PFSK-1 (cell line): Measurements from ENCODE around the gene NUP133.

Source experiments
- FOXP2 ChIP-seq: optimal IDR thresholded peaks from 2 replicates; pipeline ENCODE3; 2011; ENCODE audit warnings: borderline replicate concordance, control low read depth, inconsistent platforms; ENCODE audit not compliant: insufficient read depth; ENCODE audit errors: extremely low read length, extremely low read depth
- POLR2AphosphoS5 ChIP-seq: IDR thresholded peaks from 2 replicates; pipeline ENCODE4 v1.6.1; 2012; ENCODE audit warnings: low read depth, mild to moderate bottlenecking, control low read depth, low read length, moderate library complexity
- SIN3A ChIP-seq: IDR thresholded peaks from 2 replicates; pipeline ENCODE4 v1.6.1; 2012; ENCODE audit warnings: mild to moderate bottlenecking, low read length, moderate library complexity, borderline replicate concordance; ENCODE audit not compliant: insufficient read depth
- TAF1 ChIP-seq: IDR thresholded peaks from 2 replicates; pipeline ENCODE4 v1.6.1; 2012; ENCODE audit warnings: low read length, control low read depth, borderline replicate concordance; ENCODE audit not compliant: insufficient read depth
- TF ChIP-seq, protein P1 (sequence below), 2 experiments: IDR thresholded peaks; 2 replicates each; pipeline versions ENCODE4 v1.6.1 to v1.8.0; 2011 to 2012; ENCODE audit warnings: low read depth in 2 of 2, low read length in 2 of 2, control low read depth in 1 of 2, inconsistent platforms in 1 of 2, mild to moderate bottlenecking in 1 of 2, moderate library complexity in 1 of 2; ENCODE audit not compliant: insufficient read depth in 1 of 2

NUP133 gene

GRCh38 chr1:229407206-229408026 lies 100.7 kb downstream of the NUP133 start:
- TF ChIP-seq, protein P1, sequence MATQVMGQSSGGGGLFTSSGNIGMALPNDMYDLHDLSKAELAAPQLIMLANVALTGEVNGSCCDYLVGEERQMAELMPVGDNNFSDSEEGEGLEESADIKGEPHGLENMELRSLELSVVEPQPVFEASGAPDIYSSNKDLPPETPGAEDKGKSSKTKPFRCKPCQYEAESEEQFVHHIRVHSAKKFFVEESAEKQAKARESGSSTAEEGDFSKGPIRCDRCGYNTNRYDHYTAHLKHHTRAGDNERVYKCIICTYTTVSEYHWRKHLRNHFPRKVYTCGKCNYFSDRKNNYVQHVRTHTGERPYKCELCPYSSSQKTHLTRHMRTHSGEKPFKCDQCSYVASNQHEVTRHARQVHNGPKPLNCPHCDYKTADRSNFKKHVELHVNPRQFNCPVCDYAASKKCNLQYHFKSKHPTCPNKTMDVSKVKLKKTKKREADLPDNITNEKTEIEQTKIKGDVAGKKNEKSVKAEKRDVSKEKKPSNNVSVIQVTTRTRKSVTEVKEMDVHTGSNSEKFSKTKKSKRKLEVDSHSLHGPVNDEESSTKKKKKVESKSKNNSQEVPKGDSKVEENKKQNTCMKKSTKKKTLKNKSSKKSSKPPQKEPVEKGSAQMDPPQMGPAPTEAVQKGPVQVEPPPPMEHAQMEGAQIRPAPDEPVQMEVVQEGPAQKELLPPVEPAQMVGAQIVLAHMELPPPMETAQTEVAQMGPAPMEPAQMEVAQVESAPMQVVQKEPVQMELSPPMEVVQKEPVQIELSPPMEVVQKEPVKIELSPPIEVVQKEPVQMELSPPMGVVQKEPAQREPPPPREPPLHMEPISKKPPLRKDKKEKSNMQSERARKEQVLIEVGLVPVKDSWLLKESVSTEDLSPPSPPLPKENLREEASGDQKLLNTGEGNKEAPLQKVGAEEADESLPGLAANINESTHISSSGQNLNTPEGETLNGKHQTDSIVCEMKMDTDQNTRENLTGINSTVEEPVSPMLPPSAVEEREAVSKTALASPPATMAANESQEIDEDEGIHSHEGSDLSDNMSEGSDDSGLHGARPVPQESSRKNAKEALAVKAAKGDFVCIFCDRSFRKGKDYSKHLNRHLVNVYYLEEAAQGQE (IDR thresholded peaks at IDR 0.05; ENCODE audit: insufficient read depth in 1 of 2, low read depth in 2 of 2, low read length in 2 of 2): no peak
- TF ChIP-seq TAF1: no peak
- no peak for TF ChIP-seq SIN3A
- TF ChIP-seq FOXP2: no peak
- no peak for TF ChIP-seq POLR2AphosphoS5

DNA sequence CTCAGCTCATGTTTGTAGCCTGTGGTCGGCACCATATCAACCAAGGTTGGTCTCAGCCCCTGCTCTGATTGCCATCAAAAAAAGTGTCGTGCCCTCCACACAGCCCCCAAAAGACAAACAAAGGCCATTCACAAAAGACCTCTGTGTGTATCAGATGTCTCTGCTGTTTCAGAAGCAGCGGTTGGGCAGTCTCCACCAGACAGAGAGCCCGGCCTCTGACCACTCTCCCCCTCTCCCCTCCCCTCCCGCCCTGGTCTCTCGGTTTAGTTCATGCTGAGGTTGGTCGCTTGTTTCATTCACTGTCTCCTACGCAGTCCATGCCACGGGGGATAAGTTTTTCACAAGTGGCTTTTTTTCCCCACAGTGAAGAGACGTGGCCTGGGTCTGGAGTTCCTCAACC lies 101.3 kb downstream of the NUP133 start:
- no peak for TF ChIP-seq SIN3A
- no peak for TF ChIP-seq FOXP2
- no peak for TF ChIP-seq POLR2AphosphoS5
- TF ChIP-seq, protein P1 (IDR thresholded peaks at IDR 0.05; ENCODE audit: insufficient read depth in 1 of 2, low read depth in 2 of 2, low read length in 2 of 2): no peak
- no peak for TF ChIP-seq TAF1

DNA sequence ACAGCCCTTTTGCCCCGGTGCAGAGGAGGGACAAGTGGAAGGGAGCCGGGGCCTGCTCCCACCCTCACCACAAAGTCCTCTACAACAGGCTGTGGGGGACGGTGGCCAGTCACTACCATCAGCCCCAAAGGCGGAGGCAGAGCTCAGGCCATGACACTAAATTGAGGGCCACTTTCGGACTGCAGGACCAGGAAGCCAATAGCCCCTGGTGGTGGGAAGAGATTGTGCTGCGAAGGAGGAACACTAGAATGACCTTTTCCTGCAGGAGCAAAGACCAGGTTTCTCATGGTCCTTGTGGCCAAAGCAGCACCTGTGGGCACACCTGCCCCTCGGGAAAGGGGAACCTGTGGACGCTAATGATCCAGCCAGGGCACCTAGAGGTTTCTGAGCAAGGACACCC lies 104.6 kb downstream of the NUP133 start:
- TF ChIP-seq FOXP2: no peak
- no peak for TF ChIP-seq TAF1
- no peak for TF ChIP-seq POLR2AphosphoS5
- TF ChIP-seq, protein P1 (IDR thresholded peaks at IDR 0.05; ENCODE audit: insufficient read depth in 1 of 2, low read depth in 2 of 2, low read length in 2 of 2): no peak
- no peak for TF ChIP-seq SIN3A

DNA sequence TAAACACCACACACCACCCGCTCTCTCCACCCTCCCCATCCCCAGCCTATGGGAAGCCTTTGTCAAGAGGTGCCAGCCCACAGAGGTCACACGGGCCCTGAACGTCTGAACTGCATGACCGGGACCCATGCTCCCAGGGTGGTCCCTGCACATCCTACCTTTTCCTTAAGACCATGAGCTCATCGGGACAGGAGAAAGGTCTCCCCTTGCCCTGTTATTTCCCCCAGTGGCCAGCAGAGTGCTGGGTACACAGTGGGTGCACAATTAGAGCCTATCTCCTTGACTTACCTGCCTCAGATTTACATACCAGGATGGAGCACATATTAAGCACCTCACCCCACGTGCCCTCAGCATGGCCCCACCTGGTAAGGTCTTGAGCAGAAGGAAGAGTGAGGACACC lies 105.1 kb downstream of the NUP133 start:
- TF ChIP-seq TAF1: no peak
- TF ChIP-seq POLR2AphosphoS5: no peak
- no peak for TF ChIP-seq FOXP2
- no peak for TF ChIP-seq SIN3A
- TF ChIP-seq, protein P1 (IDR thresholded peaks at IDR 0.05; ENCODE audit: insufficient read depth in 1 of 2, low read depth in 2 of 2, low read length in 2 of 2): no peak
